HCT116 (cell line): ENCODE data around the gene LAMA4. TPM values are rescaled to one million over a fixed set of nuclear protein-coding genes. Genes with fewer than 3 reads are reported as not detected.

Experiments
- ATAC-seq: fragments of 200-7000 bp; cut with Tn5 transposase; 2 replicates; pipeline ENCODE4 v1.9.1; 2020; ENCODE audit warnings: mild to moderate bottlenecking, moderate library complexity
- BruUV-seq: library from RNA; stranded (reverse); fragments of 400-500 nt; replicated peaks from 2 replicates; lab custom pipeline; 2021; lab: Mats Ljungman, UMichigan
- CTCF ChIA-PET: fragments of 300-600 bp; sonication (Branson Sonifier 250); formaldehyde crosslinking; loops from one replicate; lab custom pipeline; 2021; ENCODE audit warnings: antibody characterized with exemption; lab: Charles Lee
- POLR2A ChIA-PET: fragments of 300-600, 350-600 bp; sonication (Branson Sonifier 250); formaldehyde crosslinking; loops from one replicate; lab custom pipeline; 2021; ENCODE audit warnings: antibody characterized with exemption; lab: Charles Lee
- RAD21 ChIA-PET, 2 experiments: fragments of 300-600 bp; sonication (Branson Sonifier 250); formaldehyde crosslinking; loops; one replicate each; lab custom pipeline; 2023; ENCODE audit warnings: low total read pairs in 2 of 2; ENCODE audit not compliant: uncharacterized antibody in 2 of 2, unreplicated experiment in 2 of 2, low non-redundant PET in 1 of 2; lab: Charles Lee
- DNase-seq: peaks from one replicate; pipeline ENCODE4 v3.0.0-alpha.2; 2010; ENCODE audit warnings: low read depth, low spot score
- H2AFZ ChIP-seq: fragments of 200-600 bp; shearing (Covaris generic), sonication (generic); 2 replicates; pipeline ENCODE4 v1.6.1; 2017; ENCODE audit warnings: low read depth, mixed run types, mixed read lengths, antibody characterized with exemption, low read length; ENCODE audit not compliant: poor library complexity, severe bottlenecking
- H3K27ac ChIP-seq: 2 replicates; pipeline ENCODE4 v1.5.1; 2012; ENCODE audit warnings: low read depth, low read length
- H3K27me3 ChIP-seq: fragments of 200-600 bp; sonication (generic); 2 replicates; pipeline ENCODE4 v1.6.1; 2016; ENCODE audit warnings: mixed run types, low read length, mixed read lengths; ENCODE audit not compliant: insufficient read depth
- H3K36me3 ChIP-seq, 2 experiments: fragments of 200-500 bp in 1 of 2; fragments of 200-600 bp in 1 of 2; sonication (Bioruptor generic) in 1 of 2; sonication (generic) in 1 of 2; 2 replicates each; pipeline versions ENCODE4 v1.5.1 to v1.6.1; 2014 to 2016; ENCODE audit warnings: low read length in 2 of 2, inconsistent platforms in 1 of 2, mixed read lengths in 1 of 2, mixed run types in 1 of 2; ENCODE audit not compliant: insufficient read depth in 2 of 2, control insufficient read depth in 1 of 2
- H3K4me1 ChIP-seq, 2 experiments: fragments of 200-600 bp in 1 of 2; sonication (generic) in 1 of 2; 2 replicates each; pipeline versions ENCODE4 v1.5.1 to v1.6.1; 2012 to 2017; ENCODE audit warnings: low read length in 2 of 2, inconsistent platforms in 1 of 2, mild to moderate bottlenecking in 1 of 2, mixed read lengths in 1 of 2, mixed run types in 1 of 2, moderate library complexity in 1 of 2; ENCODE audit not compliant: insufficient read depth in 2 of 2, control insufficient read depth in 1 of 2
- H3K4me2 ChIP-seq: fragments of 200-600 bp; sonication (generic); 2 replicates; pipeline ENCODE4 v1.6.1; 2017; ENCODE audit warnings: mixed run types, low read length, mixed read lengths
- H3K4me3 ChIP-seq, 2 experiments: fragments of 200-600 bp in 1 of 2; sonication (generic) in 1 of 2; replicated peaks in 1 of 2; 2 replicates each; pipeline ENCODE4 v1.5.1; 2011 to 2016; ENCODE audit warnings: low read length in 2 of 2, control low read depth in 1 of 2, low read depth in 1 of 2, mild to moderate bottlenecking in 1 of 2, mixed read lengths in 1 of 2, mixed run types in 1 of 2
- H3K79me2 ChIP-seq: fragments of 200-600 bp; sonication (generic); 2 replicates; pipeline ENCODE4 v1.6.1; 2017; ENCODE audit warnings: mild to moderate bottlenecking, mixed run types, low read length, moderate library complexity, mixed read lengths; ENCODE audit not compliant: insufficient read depth
- H3K9ac ChIP-seq: fragments of 200-600 bp; sonication (generic); 2 replicates; pipeline ENCODE4 v1.6.1; 2016; ENCODE audit warnings: low read length, mixed read lengths
- H3K9me2 ChIP-seq: fragments of 200-600 bp; sonication (generic), shearing (Covaris generic); 2 replicates; pipeline ENCODE4 v1.6.1; 2017; ENCODE audit warnings: mixed run types, mild to moderate bottlenecking, moderate library complexity; ENCODE audit not compliant: insufficient read depth
- H3K9me3 ChIP-seq, 2 experiments: fragments of 200-500 bp in 1 of 2; fragments of 200-600 bp in 1 of 2; sonication (Bioruptor generic) in 1 of 2; sonication (generic) in 1 of 2; 2 replicates each; pipeline ENCODE4 v1.6.1; 2014 to 2017; ENCODE audit warnings: low read length in 2 of 2, mixed read lengths in 2 of 2, inconsistent platforms in 1 of 2, low read depth in 1 of 2, mild to moderate bottlenecking in 1 of 2, mixed run types in 1 of 2, moderate library complexity in 1 of 2; ENCODE audit not compliant: control insufficient read depth in 1 of 2, insufficient read depth in 1 of 2
- H4K20me1 ChIP-seq: fragments of 200-600 bp; sonication (generic), shearing (Covaris generic); 2 replicates; pipeline ENCODE4 v1.6.1; 2017; ENCODE audit warnings: mixed run types, mild to moderate bottlenecking, moderate library complexity; ENCODE audit not compliant: insufficient read depth
- ATF3 ChIP-seq: IDR thresholded peaks from 2 replicates; pipeline ENCODE4 v1.6.1; 2012
- EGR1 ChIP-seq: IDR thresholded peaks from 2 replicates; pipeline ENCODE4 v1.6.1; 2012; ENCODE audit warnings: low read depth
- EZH2 ChIP-seq: fragments of 200-600 bp; sonication (generic); IDR thresholded peaks from 2 replicates; pipeline ENCODE4 v1.6.1; 2017; ENCODE audit warnings: antibody characterized with exemption, mixed run types
- EZH2phosphoT487 ChIP-seq: fragments of 200-600 bp; IDR thresholded peaks from 2 replicates; pipeline ENCODE4 v1.6.1; 2018; ENCODE audit warnings: antibody characterized with exemption, borderline replicate concordance
- JUND ChIP-seq: IDR thresholded peaks from 2 replicates; pipeline ENCODE4 v1.6.1; 2012
- MAX ChIP-seq: IDR thresholded peaks from 2 replicates; pipeline ENCODE4 v1.6.1; 2012
- POLR2A ChIP-seq: IDR thresholded peaks from 2 replicates; pipeline ENCODE4 v1.7.0; 2011; ENCODE audit warnings: borderline replicate concordance; ENCODE audit not compliant: insufficient read depth, insufficient read length; ENCODE audit errors: extremely low read depth
- POLR2AphosphoS5 ChIP-seq: IDR thresholded peaks from 2 replicates; pipeline ENCODE4 v1.6.1; 2011; ENCODE audit warnings: mild to moderate bottlenecking, low read depth, low read length, moderate library complexity
- RAD21 ChIP-seq: IDR thresholded peaks from 2 replicates; pipeline ENCODE4 v1.6.1; 2012; ENCODE audit warnings: low read depth, mild to moderate bottlenecking
- SP1 ChIP-seq: IDR thresholded peaks from 2 replicates; pipeline ENCODE4 v1.6.1; 2012; ENCODE audit warnings: low read depth
- SRF ChIP-seq: IDR thresholded peaks from 2 replicates; pipeline ENCODE4 v1.6.1; 2012; ENCODE audit warnings: low read depth
- TCF7L2 ChIP-seq: IDR thresholded peaks from 2 replicates; pipeline ENCODE4 v1.7.0; 2011; ENCODE audit warnings: borderline replicate concordance, inconsistent platforms; ENCODE audit not compliant: insufficient read depth, insufficient read length; ENCODE audit errors: extremely low read depth
- YY1 ChIP-seq: IDR thresholded peaks from 2 replicates; pipeline ENCODE4 v1.6.1; 2011; ENCODE audit warnings: low read length, low read depth, moderate library complexity, mild to moderate bottlenecking; ENCODE audit not compliant: insufficient replicate concordance; ENCODE audit errors: extremely low read depth
- ZBTB33 ChIP-seq: IDR thresholded peaks from 2 replicates; pipeline ENCODE4 v1.6.1; 2011; ENCODE audit warnings: mild to moderate bottlenecking, low read length, moderate library complexity; ENCODE audit not compliant: insufficient replicate concordance; ENCODE audit errors: extremely low read depth
- ZFX ChIP-seq: fragments of 450-650 bp; IDR thresholded peaks from 2 replicates; pipeline ENCODE4 v1.6.1; 2017
- ZNF274 ChIP-seq: fragments of 200-500 bp; sonication (Bioruptor generic); IDR thresholded peaks from 2 replicates; pipeline ENCODE4 v1.6.1; 2014; ENCODE audit warnings: mild to moderate bottlenecking, low read depth, low read length, inconsistent platforms
- intact Hi-C: fragments of 100-400 bp; cut with micrococcal nuclease; formaldehyde crosslinking; loops from 2 replicates; pipeline ENCODE4 v1.10.0; 2022
- total RNA-seq: library from RNA; stranded (reverse); gene quantifications from one replicate; pipeline ENCODE4 v1.2.1, GENCODE V29; 2021; ENCODE audit not compliant: unreplicated experiment
- TF ChIP-seq, protein P1 (sequence below), 3 experiments: fragments of 200-600 bp in 1 of 3; sonication (generic) in 1 of 3; IDR thresholded peaks in 2 of 3; conservative IDR thresholded peaks in 1 of 3; 2 replicates each; pipeline ENCODE4 v1.5.1; 2012 to 2017; ENCODE audit warnings: low read depth in 2 of 3, low read length in 2 of 3, antibody characterized with exemption in 1 of 3, borderline replicate concordance in 1 of 3, control low read depth in 1 of 3, mild to moderate bottlenecking in 1 of 3, mixed read lengths in 1 of 3, mixed run types in 1 of 3, moderate library complexity in 1 of 3; ENCODE audit not compliant: insufficient read depth in 1 of 3

Gene LAMA4
- total RNA-seq, 1 experiment from 2014 or later: 2.2 TPM

- TF ChIP-seq EZH2phosphoT487: no peak
- no peak for TF ChIP-seq SRF
- TF ChIP-seq SP1: no peak
- TF ChIP-seq ZBTB33: no peak
- TF ChIP-seq EGR1: no peak
- TF ChIP-seq ZFX: no peak
- TF ChIP-seq YY1: no peak
- Histone ChIP-seq H2AFZ (no peak overlapping the region), H3K9me3 (no peaks in the 10 kb centered on the region), H3K9me2 (no peaks in the 10 kb centered on the region), H3K36me3 (no peaks in the 10 kb centered on the region), H3K27me3 (no peaks in the 10 kb centered on the region), H3K79me2 (no peaks in the 10 kb centered on the region), H4K20me1 (no peaks in the 10 kb centered on the region), H3K9ac (no peak overlapping the region), H3K27ac (no peak overlapping the region), H3K4me3 (no peak overlapping the region), H3K4me1 (no peaks in the 10 kb centered on the region), H3K4me2 (no peak overlapping the region)
- BruUV-seq: no TSS peak
- no peak for ATAC-seq
- CTCF ChIA-PET: no interaction called here
- POLR2A ChIA-PET: no interaction called here
- no peak for DNase-seq
- intact Hi-C loops: no loop called here
- RAD21 ChIA-PET: no interaction called here
Observed at GRCh38 chr6:112123982-112124381, 130.4 kb downstream of the LAMA4 start.

- POLR2A ChIA-PET: no interaction called here
- Histone ChIP-seq H3K36me3 (no peaks in the 10 kb centered on the region), H3K4me2 (no peak overlapping the region), H3K4me3 (no peak overlapping the region)
- ATAC-seq (no peak), DNase-seq (no peak)
- BruUV-seq: no TSS peak
- no peak for TF ChIP-seq MAX
- TF ChIP-seq YY1: no peak
- no peak for TF ChIP-seq TCF7L2
- no peak for TF ChIP-seq ZNF274
- TF ChIP-seq, protein P1, sequence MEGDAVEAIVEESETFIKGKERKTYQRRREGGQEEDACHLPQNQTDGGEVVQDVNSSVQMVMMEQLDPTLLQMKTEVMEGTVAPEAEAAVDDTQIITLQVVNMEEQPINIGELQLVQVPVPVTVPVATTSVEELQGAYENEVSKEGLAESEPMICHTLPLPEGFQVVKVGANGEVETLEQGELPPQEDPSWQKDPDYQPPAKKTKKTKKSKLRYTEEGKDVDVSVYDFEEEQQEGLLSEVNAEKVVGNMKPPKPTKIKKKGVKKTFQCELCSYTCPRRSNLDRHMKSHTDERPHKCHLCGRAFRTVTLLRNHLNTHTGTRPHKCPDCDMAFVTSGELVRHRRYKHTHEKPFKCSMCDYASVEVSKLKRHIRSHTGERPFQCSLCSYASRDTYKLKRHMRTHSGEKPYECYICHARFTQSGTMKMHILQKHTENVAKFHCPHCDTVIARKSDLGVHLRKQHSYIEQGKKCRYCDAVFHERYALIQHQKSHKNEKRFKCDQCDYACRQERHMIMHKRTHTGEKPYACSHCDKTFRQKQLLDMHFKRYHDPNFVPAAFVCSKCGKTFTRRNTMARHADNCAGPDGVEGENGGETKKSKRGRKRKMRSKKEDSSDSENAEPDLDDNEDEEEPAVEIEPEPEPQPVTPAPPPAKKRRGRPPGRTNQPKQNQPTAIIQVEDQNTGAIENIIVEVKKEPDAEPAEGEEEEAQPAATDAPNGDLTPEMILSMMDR (IDR thresholded peaks at IDR 0.05 in 2 of 3, conservative IDR thresholded peaks at IDR 0.05 in 1 of 3; ENCODE audit: borderline replicate concordance in 1 of 3, insufficient read depth in 1 of 3, low read depth in 2 of 3, low read length in 2 of 3): no peak
- TF ChIP-seq POLR2A: no peak
- TF ChIP-seq RAD21: no peak
- TF ChIP-seq SP1: no peak
- no peak for TF ChIP-seq EZH2
- TF ChIP-seq JUND: no peak
- TF ChIP-seq ATF3: no peak
- TF ChIP-seq POLR2AphosphoS5: no peak
- TF ChIP-seq, all 23 proteins: peak for 0
- Histone ChIP-seq H3K4me1 (peaks cover 0 to 4% of the 10 kb centered on the region in 2 experiments; a peak in 2 of 4 replicates), H3K27ac (no peak overlapping the region), H3K9me3 (no peaks in the 10 kb centered on the region), H3K27me3 (no peaks in the 10 kb centered on the region), H2AFZ (no peak overlapping the region), H3K9ac (no peak overlapping the region), H3K79me2 (no peaks in the 10 kb centered on the region), H3K9me2 (no peaks in the 10 kb centered on the region), H4K20me1 (no peaks in the 10 kb centered on the region)
- ChIA-PET RAD21 (no interaction called here), CTCF (no interaction called here)
- intact Hi-C loops: no loop called here
Observed at GRCh38 chr6:112122756-112123155, 131.6 kb downstream of the LAMA4 start.
